NCI-H345 (cell line): Measurements from ENCODE around the gene GCG.

Source experiments
- DNase-seq: peaks from one replicate; lab custom pipeline; 2025; lab: John Stamatoyannopoulos, UW

GCG gene

DNA sequence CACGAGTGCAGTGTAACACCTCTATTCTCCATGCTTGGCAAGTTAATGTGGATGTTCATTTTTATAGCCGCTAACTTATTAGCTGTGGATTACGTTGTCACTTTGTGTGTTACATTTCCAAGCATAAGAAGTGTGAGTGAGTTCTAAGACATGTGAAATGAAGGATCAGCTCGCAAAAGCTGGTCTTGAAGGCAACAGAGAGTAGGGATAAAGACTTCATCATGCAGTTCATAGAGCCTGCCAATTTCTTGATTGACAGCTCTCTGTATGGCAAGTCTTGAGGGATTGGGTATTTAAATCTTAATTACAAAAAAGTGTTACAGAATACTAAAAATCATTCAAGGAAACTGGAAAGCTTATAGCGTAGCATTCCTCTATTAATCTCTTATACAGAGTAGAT lies 52.2 kb downstream of the GCG start:
- no peak for DNase-seq
